ENCODE data around the gene GLDN.

Gene GLDN

GRCh38 chr15:51363383-51363782 is 21.9 kb downstream of the GLDN start:
- ATAC-seq: no peak

- no peak for ATAC-seq
Observed at GRCh38 chr15:51365417-51365816, 24.0 kb downstream of the GLDN start.

- no peak for ATAC-seq
Observed at GRCh38 chr15:51366071-51366470, 24.6 kb downstream of the GLDN start.

- no peak for ATAC-seq
Observed at GRCh38 chr15:51366920-51367319, 25.5 kb downstream of the GLDN start.

- ATAC-seq: no peak
Observed at GRCh38 chr15:51367322-51367976, 26.0 kb downstream of the GLDN start.

GRCh38 chr15:51368307-51368706 is 26.9 kb downstream of the GLDN start:
- no peak for ATAC-seq

GRCh38 chr15:51368751-51369450 is 27.4 kb downstream of the GLDN start:
- no peak for ATAC-seq

- ATAC-seq: no peak
Observed at GRCh38 chr15:51369451-51369761, 28.0 kb downstream of the GLDN start.

- ATAC-seq: no peak
Observed at GRCh38 chr15:51371266-51371665, 29.8 kb downstream of the GLDN start.

- ATAC-seq: no peak
Observed at GRCh38 chr15:51374131-51374530, 32.7 kb downstream of the GLDN start.

GRCh38 chr15:51375966-51376640 is 34.6 kb downstream of the GLDN start:
- ATAC-seq: no peak

- no peak for ATAC-seq
Observed at GRCh38 chr15:51377038-51377786, 35.8 kb downstream of the GLDN start.

GRCh38 chr15:51378406-51378805 is 37.0 kb downstream of the GLDN start:
- ATAC-seq: no peak

- ATAC-seq: no peak
Observed at GRCh38 chr15:51379390-51379789, 37.9 kb downstream of the GLDN start.

GRCh38 chr15:51380999-51381806 is 39.7 kb downstream of the GLDN start:
- peak in 1 of 2 donors; percentile 17 for ATAC-seq

- ATAC-seq: no peak
Observed at GRCh38 chr15:51382787-51383186, 41.3 kb downstream of the GLDN start.

- ATAC-seq: no peak
Observed at GRCh38 chr15:51386029-51386428, 44.6 kb downstream of the GLDN start.

- no peak for ATAC-seq
Observed at GRCh38 chr15:51386486-51386885, 45.0 kb downstream of the GLDN start.

- ATAC-seq: no peak
Observed at GRCh38 chr15:51386960-51387698, 45.7 kb downstream of the GLDN start.

- ATAC-seq: no peak
Observed at GRCh38 chr15:51387699-51388041, 46.2 kb downstream of the GLDN start.

- no peak for ATAC-seq
Observed at GRCh38 chr15:51388726-51389125, 47.3 kb downstream of the GLDN start.
